Loucy (cell line): ENCODE results near the gene ULBP2.
"Not testable (repeated sequence)": the region's sequence is repeated elsewhere in the genome, so short reads cannot be mapped to it uniquely, and the experiment has no call there.

Experiments used
- H2AFZ ChIP-seq: fragments of 200-600 bp; sonication (generic); 2 replicates; pipeline ENCODE4 v1.6.0; 2016; ENCODE audit warnings: antibody characterized with exemption, mild to moderate bottlenecking, low read length, moderate library complexity
- H3F3A ChIP-seq: fragments of 200-600 bp; 2 replicates; pipeline ENCODE4 v1.6.0; 2016; ENCODE audit warnings: antibody characterized with exemption, low read depth, mild to moderate bottlenecking
- H3K27me3 ChIP-seq: fragments of 200-600 bp; sonication (generic); 2 replicates; pipeline ENCODE4 v1.6.1; 2014; ENCODE audit warnings: low read length, mild to moderate bottlenecking; ENCODE audit not compliant: insufficient read depth, poor library complexity, severe bottlenecking
- H3K36me3 ChIP-seq: fragments of 200-600 bp; sonication (generic); 2 replicates; pipeline ENCODE4 v1.6.1; 2016; ENCODE audit warnings: low read length; ENCODE audit not compliant: insufficient read depth
- H3K4me1 ChIP-seq: fragments of 200-600 bp; sonication (generic); 2 replicates; pipeline ENCODE4 v1.5.1; 2014; ENCODE audit warnings: low read length, mild to moderate bottlenecking; ENCODE audit not compliant: insufficient read depth, poor library complexity, severe bottlenecking
- H3K4me2 ChIP-seq: fragments of 200-600 bp; sonication (generic); 2 replicates; pipeline ENCODE4 v1.6.0; 2014; ENCODE audit warnings: antibody characterized with exemption, low read length, low read depth, mild to moderate bottlenecking; ENCODE audit not compliant: poor library complexity, severe bottlenecking
- H3K4me3 ChIP-seq: fragments of 200-600 bp; sonication (generic); 2 replicates; pipeline ENCODE4 v1.5.1; 2014; ENCODE audit warnings: low read length, mild to moderate bottlenecking, mixed read lengths; ENCODE audit not compliant: poor library complexity, severe bottlenecking
- H3K79me2 ChIP-seq: fragments of 200-600 bp; sonication (generic); 2 replicates; pipeline ENCODE4 v1.6.1; 2014; ENCODE audit warnings: low read length; ENCODE audit not compliant: insufficient read depth
- H3K9ac ChIP-seq: fragments of 200-600 bp; sonication (generic); 2 replicates; pipeline ENCODE4 v1.6.0; 2014; ENCODE audit warnings: mild to moderate bottlenecking, low read depth, low read length, moderate library complexity; ENCODE audit not compliant: poor library complexity, severe bottlenecking
- H3K9me2 ChIP-seq: fragments of 200-600 bp; sonication (generic); replicated peaks from 2 replicates; pipeline ENCODE4 v1.6.1; 2016; ENCODE audit warnings: low read depth, low read length, mixed read lengths
- H3K9me3 ChIP-seq: fragments of 200-600 bp; sonication (generic); 2 replicates; pipeline ENCODE4 v1.6.1; 2014; ENCODE audit warnings: mild to moderate bottlenecking, antibody characterized with exemption, low read length, low read depth; ENCODE audit not compliant: insufficient read depth
- H4K20me1 ChIP-seq: fragments of 200-600 bp; sonication (generic); 2 replicates; pipeline ENCODE4 v1.6.0; 2014; ENCODE audit warnings: antibody characterized with exemption, low read length, mild to moderate bottlenecking; ENCODE audit not compliant: insufficient read depth, poor library complexity, severe bottlenecking
- EZH2phosphoT487 ChIP-seq: fragments of 200-600 bp; IDR thresholded peaks from 2 replicates; pipeline ENCODE4 v1.6.1; 2018; ENCODE audit warnings: antibody characterized with exemption, mild to moderate bottlenecking, moderate library complexity, borderline replicate concordance
- TF ChIP-seq, protein P1 (sequence below): fragments of 200-600 bp; sonication (generic); conservative IDR thresholded peaks from 2 replicates; pipeline ENCODE4 v1.5.1; 2014; ENCODE audit warnings: mild to moderate bottlenecking, antibody characterized with exemption, low read length

Gene ULBP2

DNA sequence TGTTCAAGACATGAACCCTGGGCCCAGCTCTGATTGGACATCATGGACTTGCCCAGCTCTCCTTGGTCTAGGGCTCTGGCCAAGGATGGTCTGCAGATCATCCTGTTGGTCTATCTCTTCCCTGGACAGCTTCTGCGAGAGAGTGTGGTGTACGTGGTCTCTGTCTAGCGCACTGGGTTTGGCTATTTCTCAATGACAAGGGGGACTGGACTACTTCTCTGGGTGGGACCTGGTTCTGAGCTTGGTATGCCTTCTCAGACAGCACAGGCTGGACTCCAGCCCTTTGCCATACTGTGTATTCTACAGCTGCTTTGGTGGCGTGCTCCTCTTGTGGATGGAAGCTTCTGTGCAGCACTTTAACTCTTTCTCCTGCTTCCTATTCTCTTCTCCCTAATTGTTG lies 35.4 kb upstream of the ULBP2 start:
- Histone ChIP-seq H3K4me3 (no peak overlapping the region), H3K9me3 (peaks cover 9% of the 10 kb centered on the region; the same call in 1 of the 2 replicates), H3K4me1 (no peaks in the 10 kb centered on the region), H4K20me1 (no peaks in the 10 kb centered on the region), H3F3A (no peaks in the 10 kb centered on the region), H3K79me2 (no peaks in the 10 kb centered on the region), H3K4me2 (no peak overlapping the region), H3K27me3 (no peaks in the 10 kb centered on the region), H3K9me2 (no peaks in the 10 kb centered on the region), H3K36me3 (no peaks in the 10 kb centered on the region), H2AFZ (no peak overlapping the region), H3K9ac (no peak overlapping the region)
- no peak for TF ChIP-seq EZH2phosphoT487
- TF ChIP-seq, protein P1, sequence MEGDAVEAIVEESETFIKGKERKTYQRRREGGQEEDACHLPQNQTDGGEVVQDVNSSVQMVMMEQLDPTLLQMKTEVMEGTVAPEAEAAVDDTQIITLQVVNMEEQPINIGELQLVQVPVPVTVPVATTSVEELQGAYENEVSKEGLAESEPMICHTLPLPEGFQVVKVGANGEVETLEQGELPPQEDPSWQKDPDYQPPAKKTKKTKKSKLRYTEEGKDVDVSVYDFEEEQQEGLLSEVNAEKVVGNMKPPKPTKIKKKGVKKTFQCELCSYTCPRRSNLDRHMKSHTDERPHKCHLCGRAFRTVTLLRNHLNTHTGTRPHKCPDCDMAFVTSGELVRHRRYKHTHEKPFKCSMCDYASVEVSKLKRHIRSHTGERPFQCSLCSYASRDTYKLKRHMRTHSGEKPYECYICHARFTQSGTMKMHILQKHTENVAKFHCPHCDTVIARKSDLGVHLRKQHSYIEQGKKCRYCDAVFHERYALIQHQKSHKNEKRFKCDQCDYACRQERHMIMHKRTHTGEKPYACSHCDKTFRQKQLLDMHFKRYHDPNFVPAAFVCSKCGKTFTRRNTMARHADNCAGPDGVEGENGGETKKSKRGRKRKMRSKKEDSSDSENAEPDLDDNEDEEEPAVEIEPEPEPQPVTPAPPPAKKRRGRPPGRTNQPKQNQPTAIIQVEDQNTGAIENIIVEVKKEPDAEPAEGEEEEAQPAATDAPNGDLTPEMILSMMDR, result no peak

- TF ChIP-seq, protein P1, result no peak
- TF ChIP-seq EZH2phosphoT487, result no peak
These were observed 34.5 kb upstream of the ULBP2 start for GRCh38 chr6:149907317-149907716.

GRCh38 chr6:149908480-149908879 lies 33.3 kb upstream of the ULBP2 start:
- not testable (repeated sequence) for H3K27me3 ChIP-seq, H2AFZ ChIP-seq, H3F3A ChIP-seq, H3K9me3 ChIP-seq, H3K9ac ChIP-seq, H3K4me2 ChIP-seq, H4K20me1 ChIP-seq, H3K4me1 ChIP-seq, H3K36me3 ChIP-seq, H3K79me2 ChIP-seq, H3K9me2 ChIP-seq, H3K4me3 ChIP-seq

More at GRCh38 chr6:149907317-149907716, 34.5 kb upstream of the ULBP2 start:
- no peaks in the 10 kb centered on the region for H3F3A ChIP-seq
- H2AFZ ChIP-seq, result no peak overlapping the region
- no peaks in the 10 kb centered on the region for H3K36me3 ChIP-seq
- no peak overlapping the region for H3K9ac ChIP-seq
- H4K20me1 ChIP-seq, result no peaks in the 10 kb centered on the region
- no peaks in the 10 kb centered on the region for H3K4me1 ChIP-seq
- H3K79me2 ChIP-seq, result no peaks in the 10 kb centered on the region
- no peak overlapping the region for H3K4me2 ChIP-seq
- H3K27me3 ChIP-seq, result no peaks in the 10 kb centered on the region
- peaks cover 9% of the 10 kb centered on the region; the same call in 1 of the 2 replicates for H3K9me3 ChIP-seq
- no peaks in the 10 kb centered on the region for H3K9me2 ChIP-seq
- H3K4me3 ChIP-seq, result no peak overlapping the region

DNA sequence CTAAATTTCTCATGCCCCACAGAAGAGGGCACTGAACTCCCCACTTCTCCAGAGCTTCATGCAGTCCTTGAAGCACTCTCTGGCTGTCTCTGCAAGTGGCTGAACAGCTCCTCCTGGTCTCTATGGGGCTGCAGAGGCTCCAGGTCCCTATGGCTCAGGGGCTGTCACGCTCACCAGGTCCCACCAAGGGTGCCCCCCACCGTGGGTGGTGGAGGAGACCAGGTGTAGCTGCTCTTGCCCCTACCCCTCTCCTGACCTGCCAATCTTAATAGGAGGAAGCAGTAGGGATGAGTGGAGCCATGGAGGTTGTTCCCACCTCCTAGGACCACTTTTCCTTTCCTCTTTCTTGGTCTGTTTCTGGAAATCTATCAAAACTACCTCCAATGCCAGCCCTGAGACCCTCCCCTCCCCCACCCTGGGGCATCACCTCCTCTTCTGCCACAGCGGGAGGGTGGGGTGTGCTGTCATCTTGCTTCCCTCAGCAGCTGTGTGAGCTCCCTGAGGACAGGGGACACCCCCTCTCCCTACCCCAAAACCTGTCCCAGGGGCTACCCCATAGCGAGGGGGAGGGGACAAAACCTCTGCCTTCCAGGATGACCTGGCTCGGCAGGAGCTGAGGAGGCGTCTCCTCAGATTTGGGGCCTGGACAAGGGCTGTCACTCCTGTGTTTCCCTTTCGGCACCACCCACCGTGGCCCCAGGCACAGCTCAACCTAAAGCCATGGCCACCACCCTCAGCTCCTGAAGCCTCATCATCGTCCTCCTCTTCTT lies 31.9 kb upstream of the ULBP2 start:
- H3K9me3 ChIP-seq, result peaks cover 9% of the 10 kb centered on the region; the same call in 1 of the 2 replicates
- no peak overlapping the region for H3K4me2 ChIP-seq
- H2AFZ ChIP-seq, result no peak overlapping the region
- no peaks in the 10 kb centered on the region for H3K27me3 ChIP-seq
- no peak overlapping the region for H3K4me3 ChIP-seq
- no peaks in the 10 kb centered on the region for H3K36me3 ChIP-seq
- no peaks in the 10 kb centered on the region for H3F3A ChIP-seq
- no peaks in the 10 kb centered on the region for H3K4me1 ChIP-seq
- TF ChIP-seq, protein P1, result no peak
- TF ChIP-seq EZH2phosphoT487, result no peak
- H3K9me2 ChIP-seq, result no peaks in the 10 kb centered on the region
- H3K9ac ChIP-seq, result no peak overlapping the region
- no peaks in the 10 kb centered on the region for H3K79me2 ChIP-seq
- no peaks in the 10 kb centered on the region for H4K20me1 ChIP-seq
